ENCODE results near the gene PCDHGA10. TPM values are rescaled to one million over a fixed set of nuclear protein-coding genes. Genes with fewer than 3 reads are reported as not detected.

PCDHGA10 gene
- total RNA-seq, 2 donors from 2014 or later, result 5.3 to 5.4 TPM

DNA sequence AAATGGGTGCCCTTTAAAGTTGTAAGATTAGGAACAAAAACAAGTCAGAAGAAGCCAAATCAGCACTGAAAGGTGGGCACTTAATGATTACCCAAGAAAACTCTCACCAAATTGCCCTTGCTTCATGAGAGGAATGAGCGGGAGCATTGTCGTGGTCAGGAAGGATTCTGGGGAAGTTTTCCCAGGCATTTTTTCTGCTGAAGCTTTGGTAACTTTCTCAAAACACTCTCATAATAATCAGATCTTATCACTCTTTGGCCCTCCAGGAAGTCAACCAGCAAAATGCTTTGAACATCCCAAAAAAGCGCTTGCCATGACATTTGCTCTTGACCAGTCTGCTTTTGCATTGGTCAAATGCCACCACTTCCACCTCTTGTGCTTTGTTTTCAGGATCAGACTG is 52.6 kb downstream of the PCDHGA10 start:
- intact Hi-C loops (cut with DNase I), result no loop called here
- 91 to 98% methylated on average over 3 of the region's 3 CpGs for WGBS, 2 donors
- Histone ChIP-seq H3K36me3 (replicated peaks in 1 of 2; ENCODE audit: insufficient read depth in 1 of 2, low read depth in 2 of 2) (no peaks in the 10 kb centered on the region), H3K9me3 (no peaks in the 10 kb centered on the region), H3K4me1 (no peaks in the 10 kb centered on the region), H3K27me3 (no peaks in the 10 kb centered on the region), H3K4me3 (no peak overlapping the region), H3K27ac (no peak overlapping the region)
- TF ChIP-seq POLR2A (IDR thresholded peaks at IDR 0.05), result no peak
- TF ChIP-seq, protein P1, sequence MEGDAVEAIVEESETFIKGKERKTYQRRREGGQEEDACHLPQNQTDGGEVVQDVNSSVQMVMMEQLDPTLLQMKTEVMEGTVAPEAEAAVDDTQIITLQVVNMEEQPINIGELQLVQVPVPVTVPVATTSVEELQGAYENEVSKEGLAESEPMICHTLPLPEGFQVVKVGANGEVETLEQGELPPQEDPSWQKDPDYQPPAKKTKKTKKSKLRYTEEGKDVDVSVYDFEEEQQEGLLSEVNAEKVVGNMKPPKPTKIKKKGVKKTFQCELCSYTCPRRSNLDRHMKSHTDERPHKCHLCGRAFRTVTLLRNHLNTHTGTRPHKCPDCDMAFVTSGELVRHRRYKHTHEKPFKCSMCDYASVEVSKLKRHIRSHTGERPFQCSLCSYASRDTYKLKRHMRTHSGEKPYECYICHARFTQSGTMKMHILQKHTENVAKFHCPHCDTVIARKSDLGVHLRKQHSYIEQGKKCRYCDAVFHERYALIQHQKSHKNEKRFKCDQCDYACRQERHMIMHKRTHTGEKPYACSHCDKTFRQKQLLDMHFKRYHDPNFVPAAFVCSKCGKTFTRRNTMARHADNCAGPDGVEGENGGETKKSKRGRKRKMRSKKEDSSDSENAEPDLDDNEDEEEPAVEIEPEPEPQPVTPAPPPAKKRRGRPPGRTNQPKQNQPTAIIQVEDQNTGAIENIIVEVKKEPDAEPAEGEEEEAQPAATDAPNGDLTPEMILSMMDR (IDR thresholded peaks at IDR 0.05), result no peak
- no peak for DNase-seq
- ATAC-seq, result no peak

Other genes with a start within 250 kb of the PCDHGA10 start
- under 1 TPM in 1 of 2 donors, not detected in 1; 0.52 TPM for gene PCDHB7, start 240.3 kb upstream of the PCDHGA10 start, total RNA-seq
- under 1 TPM; 0.33 to 0.52 TPM for gene PCDHB8, start 235.2 kb upstream of the PCDHGA10 start, total RNA-seq
- gene PCDHB16, start 230.6 kb upstream of the PCDHGA10 start, total RNA-seq, result 1 to 10 TPM; 2.1 to 4.6 TPM
- 10 to 100 TPM in 1 of 2 donors, under 1 TPM in 1; 0.78 to 19.8 TPM for gene PCDHB9, start 225.8 kb upstream of the PCDHGA10 start, total RNA-seq
- gene PCDHB10, start 220.6 kb upstream of the PCDHGA10 start, total RNA-seq, result 1 to 10 TPM; 1.3 to 2.3 TPM
- gene PCDHB11, start 213.4 kb upstream of the PCDHGA10 start, total RNA-seq, result 1 to 10 TPM; 4.4 to 4.9 TPM
- 1 to 10 TPM; 2.0 to 3.4 TPM for gene PCDHB12, start 204.3 kb upstream of the PCDHGA10 start, total RNA-seq
- 1 to 10 TPM; 6.5 to 7.6 TPM for gene PCDHB13, start 199.1 kb upstream of the PCDHGA10 start, total RNA-seq
- 1 to 10 TPM; 3.4 to 7.3 TPM for gene PCDHB14, start 189.6 kb upstream of the PCDHGA10 start, total RNA-seq
- 1 to 10 TPM; 3.1 to 3.6 TPM for gene PCDHB15, start 167.6 kb upstream of the PCDHGA10 start, total RNA-seq
- not detected for gene SLC25A2, start 108.9 kb upstream of the PCDHGA10 start, total RNA-seq
- gene TAF7, start 92.2 kb upstream of the PCDHGA10 start, total RNA-seq, result 10 to 100 TPM; 28.7 to 32.2 TPM
- gene PCDHGA1, start 82.5 kb upstream of the PCDHGA10 start, total RNA-seq, result under 1 TPM; 0.33 to 0.78 TPM
- 1 to 10 TPM; 2.0 to 2.9 TPM for gene PCDHGA2, start 74.2 kb upstream of the PCDHGA10 start, total RNA-seq
- gene PCDHGA3, start 69.2 kb upstream of the PCDHGA10 start, total RNA-seq, result 10 to 100 TPM in 1 of 2 donors, 1 to 10 TPM in 1; 4.2 to 11.2 TPM
- gene PCDHGB1, start 62.9 kb upstream of the PCDHGA10 start, total RNA-seq, result 1 to 10 TPM; 3.9 to 6.9 TPM
- 10 to 100 TPM in 1 of 2 donors, 1 to 10 TPM in 1; 6.7 to 10.9 TPM for gene PCDHGA4, start 58.0 kb upstream of the PCDHGA10 start, total RNA-seq
- 1 to 10 TPM; 2.3 to 9.3 TPM for gene PCDHGB2, start 53.0 kb upstream of the PCDHGA10 start, total RNA-seq
- 1 to 10 TPM; 5.6 to 6.0 TPM for gene PCDHGA5, start 48.8 kb upstream of the PCDHGA10 start, total RNA-seq
- gene PCDHGB3, start 42.7 kb upstream of the PCDHGA10 start, total RNA-seq, result 10 to 100 TPM in 1 of 2 donors, 1 to 10 TPM in 1; 4.2 to 10.2 TPM
- gene PCDHGA6, start 39.1 kb upstream of the PCDHGA10 start, total RNA-seq, result 10 to 100 TPM in 1 of 2 donors, 1 to 10 TPM in 1; 5.2 to 11.2 TPM
- gene PCDHGA7, start 30.2 kb upstream of the PCDHGA10 start, total RNA-seq, result 1 to 10 TPM; 5.2 to 7.6 TPM
- 1 to 10 TPM; 3.6 to 4.9 TPM for gene PCDHGB4, start 25.3 kb upstream of the PCDHGA10 start, total RNA-seq
- gene PCDHGA8, start 20.4 kb upstream of the PCDHGA10 start, total RNA-seq, result 10 to 100 TPM in 1 of 2 donors, 1 to 10 TPM in 1; 4.2 to 10.2 TPM
- gene PCDHGB5, start 15.0 kb upstream of the PCDHGA10 start, total RNA-seq, result 10 to 100 TPM in 1 of 2 donors, 1 to 10 TPM in 1; 7.8 to 15.2 TPM
- 1 to 10 TPM; 4.9 to 8.2 TPM for gene PCDHGA9, start 10.2 kb upstream of the PCDHGA10 start, total RNA-seq
- gene PCDHGB6, start 5.0 kb upstream of the PCDHGA10 start, total RNA-seq, result 1 to 10 TPM; 4.6 to 8.0 TPM
- gene PCDHGB7, start 4.7 kb downstream of the PCDHGA10 start, total RNA-seq, result 1 to 10 TPM; 7.0 to 7.9 TPM
- 1 to 10 TPM; 4.9 to 6.9 TPM for gene PCDHGA11, start 8.1 kb downstream of the PCDHGA10 start, total RNA-seq
- 1 to 10 TPM; 5.3 to 5.4 TPM for gene PCDHGA12, start 17.5 kb downstream of the PCDHGA10 start, total RNA-seq
- 10 to 100 TPM in 1 of 2 donors, 1 to 10 TPM in 1; 9.6 to 16.1 TPM for gene PCDHGC3, start 63.0 kb downstream of the PCDHGA10 start, total RNA-seq
- gene PCDHGC4, start 72.0 kb downstream of the PCDHGA10 start, total RNA-seq, result 1 to 10 TPM; 1.6 to 2.0 TPM
- 1 to 10 TPM; 2.0 to 3.1 TPM for gene PCDHGC5, start 76.1 kb downstream of the PCDHGA10 start, total RNA-seq
- gene DIAPH1, start 206.0 kb downstream of the PCDHGA10 start, total RNA-seq, result 10 to 100 TPM; 28.3 to 47.0 TPM
- gene HDAC3, start 223.9 kb downstream of the PCDHGA10 start, total RNA-seq, result 10 to 100 TPM; 42.8 to 63.8 TPM
- gene RELL2, start 224.0 kb downstream of the PCDHGA10 start, total RNA-seq, result 1 to 10 TPM; 2.9 to 8.9 TPM
- gene FCHSD1, start 238.4 kb downstream of the PCDHGA10 start, total RNA-seq, result 10 to 100 TPM; 34.8 to 40.9 TPM